KMS-11 (cell line): Measurements from ENCODE around the gene ASIC2.

ENCODE experiments used
- H2AFZ ChIP-seq: fragments of 200-600 bp; sonication (generic); 2 replicates; pipeline ENCODE4 v1.6.1; 2016; ENCODE audit warnings: antibody characterized with exemption, mixed run types, low read depth
- H3K27ac ChIP-seq: fragments of 200-600 bp; sonication (generic); 2 replicates; pipeline ENCODE4 v1.6.1; 2016; ENCODE audit warnings: mild to moderate bottlenecking, mixed run types
- H3K27me3 ChIP-seq: fragments of 200-600 bp; sonication (generic); 2 replicates; pipeline ENCODE4 v1.6.1; 2017; ENCODE audit warnings: mild to moderate bottlenecking, low read depth, mixed run types, moderate library complexity; ENCODE audit not compliant: insufficient read depth
- H3K36me3 ChIP-seq: fragments of 200-600 bp; sonication (generic); 2 replicates; pipeline ENCODE4 v1.6.1; 2017; ENCODE audit warnings: mild to moderate bottlenecking, mixed run types; ENCODE audit not compliant: insufficient read depth
- H3K4me1 ChIP-seq: fragments of 200-600 bp; sonication (generic); 2 replicates; pipeline ENCODE4 v1.6.1; 2016; ENCODE audit warnings: mild to moderate bottlenecking, low read depth, mixed run types; ENCODE audit not compliant: poor library complexity, severe bottlenecking
- H3K4me2 ChIP-seq: fragments of 200-600 bp; sonication (generic); 2 replicates; pipeline ENCODE4 v1.7.0; 2016; ENCODE audit warnings: mild to moderate bottlenecking, mixed run types
- H3K4me3 ChIP-seq: fragments of 200-600 bp; sonication (generic); IDR thresholded peaks from 2 replicates; pipeline ENCODE4 v1.6.1; 2017; ENCODE audit warnings: low read depth, low read length, mixed read lengths; ENCODE audit not compliant: insufficient read depth
- H3K79me2 ChIP-seq: fragments of 200-600 bp; sonication (generic); 2 replicates; pipeline ENCODE4 v1.6.1; 2016; ENCODE audit warnings: low read depth, mixed run types; ENCODE audit not compliant: insufficient read depth
- H3K9ac ChIP-seq: fragments of 200-600 bp; sonication (generic); 2 replicates; pipeline ENCODE4 v1.6.1; 2016; ENCODE audit warnings: mild to moderate bottlenecking, mixed run types
- H4K20me1 ChIP-seq: fragments of 200-600 bp; sonication (generic); 2 replicates; pipeline ENCODE4 v1.6.1; 2016; ENCODE audit warnings: mild to moderate bottlenecking, mixed run types; ENCODE audit not compliant: insufficient read depth
- CTCF ChIP-seq: fragments of 200-600 bp; sonication (generic); conservative IDR thresholded peaks from 2 replicates; pipeline ENCODE4 v1.6.1; 2017; ENCODE audit warnings: low read depth, mild to moderate bottlenecking, antibody characterized with exemption, low read length, moderate library complexity, mixed read lengths

The ASIC2 gene

GRCh38 chr17:33091271-33091670 lies 201.8 kb downstream of the ASIC2 start:
- no peak overlapping the region for H3K4me2 ChIP-seq
- peaks cover 6% of the 10 kb centered on the region for H3K4me1 ChIP-seq
- no peaks in the 10 kb centered on the region for H3K79me2 ChIP-seq
- no peak overlapping the region for H3K9ac ChIP-seq
- H3K27me3 ChIP-seq = no peaks in the 10 kb centered on the region
- no peaks in the 10 kb centered on the region for H4K20me1 ChIP-seq
- H2AFZ ChIP-seq = no peak overlapping the region
- no peaks in the 10 kb centered on the region for H3K36me3 ChIP-seq
- TF ChIP-seq CTCF = no peak
- no peak overlapping the region for H3K4me3 ChIP-seq
- H3K27ac ChIP-seq = no peak overlapping the region

- H3K9ac ChIP-seq = no peak overlapping the region
- no peak for TF ChIP-seq CTCF
- no peak overlapping the region for H2AFZ ChIP-seq
- no peak overlapping the region for H3K27ac ChIP-seq
- H3K27me3 ChIP-seq = no peaks in the 10 kb centered on the region
- no peaks in the 10 kb centered on the region for H4K20me1 ChIP-seq
- H3K79me2 ChIP-seq = no peaks in the 10 kb centered on the region
- H3K36me3 ChIP-seq = no peaks in the 10 kb centered on the region
- no peak overlapping the region for H3K4me3 ChIP-seq
- peaks cover 6% of the 10 kb centered on the region for H3K4me1 ChIP-seq
- H3K4me2 ChIP-seq = no peak overlapping the region
Observed at GRCh38 chr17:33090806-33091205, 202.3 kb downstream of the ASIC2 start.

GRCh38 chr17:33086878-33087277 lies 206.2 kb downstream of the ASIC2 start:
- no peak overlapping the region for H3K4me2 ChIP-seq
- no peak overlapping the region for H3K4me3 ChIP-seq
- H2AFZ ChIP-seq = no peak overlapping the region
- H3K79me2 ChIP-seq = no peaks in the 10 kb centered on the region
- H3K4me1 ChIP-seq = no peaks in the 10 kb centered on the region
- no peak overlapping the region for H3K27ac ChIP-seq
- H3K36me3 ChIP-seq = no peaks in the 10 kb centered on the region
- TF ChIP-seq CTCF = no peak
- no peaks in the 10 kb centered on the region for H4K20me1 ChIP-seq
- H3K27me3 ChIP-seq = no peaks in the 10 kb centered on the region
- no peak overlapping the region for H3K9ac ChIP-seq

- Histone ChIP-seq H2AFZ (no peak overlapping the region), H3K4me3 (no peak overlapping the region), H3K36me3 (no peaks in the 10 kb centered on the region), H4K20me1 (no peaks in the 10 kb centered on the region), H3K79me2 (no peaks in the 10 kb centered on the region), H3K27me3 (no peaks in the 10 kb centered on the region), H3K4me1 (no peaks in the 10 kb centered on the region), H3K9ac (no peak overlapping the region), H3K27ac (no peak overlapping the region), H3K4me2 (no peak overlapping the region)
- TF ChIP-seq CTCF = no peak
Observed at GRCh38 chr17:33086041-33086440, 207.1 kb downstream of the ASIC2 start.
